Neural crest cell (in vitro differentiated cells): ENCODE measurements around the gene NT5C2. TPM values are rescaled to one million over a fixed set of nuclear protein-coding genes. Genes with fewer than 3 reads are reported as not detected.
"Not testable (repeated sequence)": the region's sequence is repeated elsewhere in the genome, so short reads cannot be mapped to it uniquely, and the experiment has no call there.

Experiments used
- DNase-seq: peaks from one replicate; pipeline ENCODE4 v3.0.0; 2021; ENCODE audit warnings: low read depth, mixed read lengths, low spot score
- H3K27ac Mint-ChIP-seq: one replicate; pipeline ENCODE4 v1.8.0; 2021; ENCODE audit warnings: mild to moderate bottlenecking, mixed read lengths; ENCODE audit not compliant: unreplicated experiment
- H3K27me3 Mint-ChIP-seq: 2 replicates; pipeline ENCODE4 v1.8.0; 2021; ENCODE audit warnings: low read depth, mild to moderate bottlenecking, mixed read lengths
- H3K36me3 Mint-ChIP-seq: 2 replicates; pipeline ENCODE4 v1.8.0; 2021; ENCODE audit warnings: low read depth, mild to moderate bottlenecking, mixed read lengths
- H3K4me1 Mint-ChIP-seq: 2 replicates; pipeline ENCODE4 v1.8.0; 2021; ENCODE audit warnings: mixed read lengths
- H3K4me3 Mint-ChIP-seq: one replicate; pipeline ENCODE4 v1.8.0; 2021; ENCODE audit warnings: mild to moderate bottlenecking, mixed read lengths
- H3K9me3 Mint-ChIP-seq: 2 replicates; pipeline ENCODE4 v1.8.0; 2021; ENCODE audit warnings: mixed read lengths
- total RNA-seq: library from RNA; stranded (reverse); gene quantifications from 2 replicates; pipeline ENCODE4 v1.2.1, GENCODE V29; 2021
- TF ChIP-seq, protein P1 (sequence below): fragments of 200-600 bp; sonication (generic); conservative IDR thresholded peaks from 2 replicates; pipeline ENCODE4 v1.5.0; 2021; ENCODE audit warnings: antibody characterized with exemption, mild to moderate bottlenecking

The NT5C2 gene
- total RNA-seq, 1 donor from 2014 or later, result 71.3 TPM

DNA sequence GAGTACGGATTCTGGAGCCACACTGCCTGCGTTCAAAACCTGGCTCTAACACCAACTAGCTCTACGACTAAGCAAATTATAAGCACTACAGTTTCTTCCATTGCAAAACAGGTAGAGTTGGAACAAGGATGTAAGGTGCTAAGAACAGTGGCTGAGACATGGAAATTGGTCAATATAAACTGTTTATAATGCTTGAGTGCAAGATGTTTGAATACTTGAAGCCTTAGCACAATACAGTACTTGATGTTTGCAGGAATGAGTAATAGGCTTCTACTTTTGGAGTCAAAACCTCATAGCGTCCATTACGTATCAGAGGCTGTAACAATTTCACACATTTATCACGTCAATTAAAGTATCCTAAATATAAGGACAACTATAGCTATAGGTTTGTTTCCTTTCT is 6.9 kb downstream of the NT5C2 start:
- Mint-ChIP-seq H3K9me3 (no peaks in the 10 kb centered on the region), H3K4me3 (no peak overlapping the region), H3K36me3 (no peaks in the 10 kb centered on the region), H3K27me3 (no peaks in the 10 kb centered on the region), H3K27ac (no peak overlapping the region), H3K4me1 (peaks cover 36% of the 10 kb centered on the region)
- TF ChIP-seq, protein P1, sequence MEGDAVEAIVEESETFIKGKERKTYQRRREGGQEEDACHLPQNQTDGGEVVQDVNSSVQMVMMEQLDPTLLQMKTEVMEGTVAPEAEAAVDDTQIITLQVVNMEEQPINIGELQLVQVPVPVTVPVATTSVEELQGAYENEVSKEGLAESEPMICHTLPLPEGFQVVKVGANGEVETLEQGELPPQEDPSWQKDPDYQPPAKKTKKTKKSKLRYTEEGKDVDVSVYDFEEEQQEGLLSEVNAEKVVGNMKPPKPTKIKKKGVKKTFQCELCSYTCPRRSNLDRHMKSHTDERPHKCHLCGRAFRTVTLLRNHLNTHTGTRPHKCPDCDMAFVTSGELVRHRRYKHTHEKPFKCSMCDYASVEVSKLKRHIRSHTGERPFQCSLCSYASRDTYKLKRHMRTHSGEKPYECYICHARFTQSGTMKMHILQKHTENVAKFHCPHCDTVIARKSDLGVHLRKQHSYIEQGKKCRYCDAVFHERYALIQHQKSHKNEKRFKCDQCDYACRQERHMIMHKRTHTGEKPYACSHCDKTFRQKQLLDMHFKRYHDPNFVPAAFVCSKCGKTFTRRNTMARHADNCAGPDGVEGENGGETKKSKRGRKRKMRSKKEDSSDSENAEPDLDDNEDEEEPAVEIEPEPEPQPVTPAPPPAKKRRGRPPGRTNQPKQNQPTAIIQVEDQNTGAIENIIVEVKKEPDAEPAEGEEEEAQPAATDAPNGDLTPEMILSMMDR, result no peak
- DNase-seq, result no peak

DNA sequence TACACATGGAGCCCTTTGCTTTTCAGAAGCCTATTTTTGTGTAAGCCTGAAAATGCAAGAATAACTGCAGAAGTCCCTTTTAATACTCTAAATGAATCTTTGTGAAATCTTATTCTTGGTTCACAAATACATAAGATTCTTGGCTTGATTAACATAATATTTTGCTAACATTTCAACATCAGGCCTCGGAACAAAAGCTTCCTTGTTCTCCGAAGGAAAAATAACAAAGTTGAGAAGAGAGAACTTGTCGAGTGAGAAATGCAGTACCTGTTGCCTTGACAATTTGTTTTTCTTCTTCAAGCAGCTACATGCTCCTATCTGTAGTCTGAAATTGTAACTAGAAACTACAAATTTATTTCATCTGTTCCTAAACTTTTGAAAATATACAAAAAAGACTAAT is 8.5 kb downstream of the NT5C2 start:
- TF ChIP-seq, protein P1, result no peak

DNA sequence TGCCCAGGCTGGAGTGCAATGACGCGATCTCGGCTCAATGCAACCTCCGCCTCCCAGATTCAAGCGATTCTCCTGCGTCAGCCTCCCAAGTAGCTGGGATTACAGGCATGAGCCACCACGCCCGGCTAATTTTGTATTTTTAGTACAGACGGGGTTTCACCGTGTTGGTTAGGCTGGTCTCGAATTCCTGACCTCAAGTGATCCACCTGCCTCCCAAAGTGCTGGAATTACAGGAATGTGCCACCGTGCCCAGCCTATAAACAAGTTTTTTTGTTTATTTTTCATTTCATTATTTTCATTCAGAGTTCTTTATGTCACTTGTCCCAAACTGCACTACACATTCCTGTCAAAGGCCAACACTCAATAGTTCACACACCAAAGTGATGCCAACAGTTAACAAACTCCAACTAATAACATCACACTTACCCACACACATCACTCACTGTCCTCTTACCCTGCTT is 9.1 kb downstream of the NT5C2 start:
- not testable (repeated sequence) for H3K27me3 Mint-ChIP-seq, H3K4me3 Mint-ChIP-seq, H3K36me3 Mint-ChIP-seq, DNase-seq, H3K9me3 Mint-ChIP-seq, H3K27ac Mint-ChIP-seq
- peaks cover 24% of the 10 kb centered on the region for H3K4me1 Mint-ChIP-seq

More for the DNA sequence above, 8.5 kb downstream of the NT5C2 start:
- H3K4me1 Mint-ChIP-seq, result peaks cover 25% of the 10 kb centered on the region
- H3K4me3 Mint-ChIP-seq, result no peak overlapping the region
- no peaks in the 10 kb centered on the region for H3K27me3 Mint-ChIP-seq
- no peak overlapping the region for H3K27ac Mint-ChIP-seq
- DNase-seq, result no peak
- no peaks in the 10 kb centered on the region for H3K36me3 Mint-ChIP-seq
- no peaks in the 10 kb centered on the region for H3K9me3 Mint-ChIP-seq

DNA sequence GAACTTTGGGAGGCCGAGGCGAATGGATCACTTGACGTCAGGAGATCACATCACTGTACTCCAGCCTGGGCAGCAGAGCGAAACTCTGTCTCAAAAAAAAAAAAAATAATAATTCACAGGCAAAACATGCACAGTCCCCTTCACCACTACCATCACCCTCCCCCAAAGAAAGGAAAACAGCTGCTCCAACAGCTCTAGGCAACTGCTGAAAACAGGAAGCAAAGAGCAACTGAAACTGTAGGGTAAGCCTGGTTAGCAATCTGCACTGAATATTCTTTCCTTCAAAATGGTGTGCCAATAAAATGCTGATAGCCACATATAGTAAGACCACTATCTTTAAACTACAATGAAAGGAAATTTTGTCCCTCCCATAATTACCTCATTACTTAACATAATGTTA is 11.8 kb downstream of the NT5C2 start:
- Mint-ChIP-seq H3K36me3 (no peaks in the 10 kb centered on the region), H3K27me3 (no peaks in the 10 kb centered on the region), H3K4me3 (no peak overlapping the region), H3K9me3 (no peaks in the 10 kb centered on the region), H3K4me1 (peaks cover 16% of the 10 kb centered on the region), H3K27ac (no peak overlapping the region)
- DNase-seq, result no peak
- TF ChIP-seq, protein P1, result no peak

DNA sequence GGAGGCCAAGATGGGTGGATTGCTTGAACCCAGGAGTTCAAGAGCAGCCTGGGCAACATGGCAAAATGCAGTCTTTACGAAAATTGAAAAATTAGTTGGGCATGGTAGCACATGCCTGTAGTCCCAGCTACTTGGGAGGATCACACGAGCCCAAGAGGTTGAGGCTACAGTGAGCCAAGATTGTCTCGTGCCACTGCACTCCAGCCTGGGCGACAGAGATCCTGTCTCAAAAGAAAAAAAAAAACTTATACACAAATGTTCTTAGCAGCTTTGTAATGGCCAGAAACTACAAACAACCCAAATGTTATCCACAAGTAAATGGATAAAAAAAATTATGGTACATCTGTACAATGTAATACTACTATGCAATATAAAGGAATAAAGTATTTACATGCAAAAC is 12.6 kb downstream of the NT5C2 start:
- Mint-ChIP-seq H3K27ac (no peak overlapping the region), H3K27me3 (no peaks in the 10 kb centered on the region)
- no peak for DNase-seq

DNA sequence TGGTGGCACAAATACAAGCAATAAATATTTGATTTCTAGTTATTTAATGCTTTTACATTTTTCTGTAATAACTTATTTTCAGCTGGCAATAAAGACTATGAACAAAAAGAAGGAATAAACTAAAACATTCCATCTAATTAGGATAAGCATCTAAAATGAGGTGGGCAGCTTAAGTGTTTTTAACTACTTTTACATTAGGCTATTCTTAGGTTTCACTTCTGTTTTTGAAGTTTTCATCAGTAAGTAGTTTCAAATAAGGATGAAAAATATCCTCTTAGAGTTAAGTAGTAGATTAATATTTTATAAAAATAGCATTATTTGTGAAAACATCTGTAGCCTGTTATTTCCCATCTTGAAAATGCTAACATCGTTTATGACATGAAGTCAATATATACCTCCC is 15.9 kb downstream of the NT5C2 start:
- no peaks in the 10 kb centered on the region for H3K9me3 Mint-ChIP-seq
- H3K36me3 Mint-ChIP-seq, result no peaks in the 10 kb centered on the region
- no peak for DNase-seq
- TF ChIP-seq, protein P1, result no peak
- no peaks in the 10 kb centered on the region for H3K27me3 Mint-ChIP-seq
- H3K4me3 Mint-ChIP-seq, result no peak overlapping the region
- H3K27ac Mint-ChIP-seq, result no peak overlapping the region
- H3K4me1 Mint-ChIP-seq, result no peaks in the 10 kb centered on the region

More for the DNA sequence above, 12.6 kb downstream of the NT5C2 start:
- Mint-ChIP-seq H3K4me3 (no peak overlapping the region), H3K4me1 (peaks cover 11% of the 10 kb centered on the region), H3K36me3 (no peaks in the 10 kb centered on the region), H3K9me3 (no peaks in the 10 kb centered on the region)
- TF ChIP-seq, protein P1, result no peak
